PC-9 (cell line): ENCODE measurements around the gene SNX8.

Experiments
- EZH2 ChIP-seq: fragments of 200-600 bp; sonication (generic); IDR thresholded peaks from 2 replicates; pipeline ENCODE4 v1.8.0; 2017; ENCODE audit warnings: antibody characterized with exemption, low read depth
- TF ChIP-seq, protein P1 (sequence below): fragments of 200-600 bp; sonication (generic); conservative IDR thresholded peaks from 2 replicates; pipeline ENCODE4 v1.6.1; 2017; ENCODE audit warnings: mixed run types, antibody characterized with exemption, mild to moderate bottlenecking, moderate library complexity

DNA sequence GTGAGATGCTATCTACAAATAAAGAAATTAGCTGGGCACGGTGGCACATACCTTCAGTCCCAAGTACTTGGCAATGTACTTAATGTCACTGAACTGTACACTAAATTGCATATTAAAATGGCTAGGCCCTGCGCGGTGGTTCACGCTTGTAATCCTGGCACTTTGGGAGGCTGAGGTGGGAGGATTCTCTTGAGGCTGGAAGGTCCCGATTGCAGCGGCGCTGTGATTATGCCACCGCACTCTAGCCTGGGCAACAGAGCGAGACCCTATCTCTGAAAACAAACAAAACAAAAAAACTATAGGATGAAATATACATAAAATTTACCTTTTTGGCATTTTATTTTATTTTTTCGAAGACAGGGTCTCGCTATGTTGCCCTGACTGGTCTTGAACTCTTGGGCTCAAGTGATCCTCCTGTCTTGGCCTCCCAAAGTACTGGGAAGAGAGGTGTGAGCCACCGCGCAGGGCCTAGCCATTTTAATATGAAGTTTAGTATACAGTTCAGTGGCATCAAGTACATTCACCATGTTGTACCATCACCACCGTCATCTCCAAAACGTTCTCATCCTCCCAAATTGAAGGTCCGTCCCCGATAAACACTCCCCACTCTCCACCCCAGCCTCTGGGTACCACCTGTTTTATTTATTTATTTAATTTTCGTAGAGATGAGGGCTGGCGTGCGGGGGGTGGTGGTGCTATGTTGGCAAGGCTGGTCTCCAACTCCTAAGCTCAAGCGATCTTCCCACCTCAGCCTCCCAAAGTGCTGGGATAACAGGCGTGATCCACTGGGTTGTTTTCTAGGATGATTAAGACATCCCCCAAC, 39.1 kb upstream of the SNX8 start:
- TF ChIP-seq, protein P1, sequence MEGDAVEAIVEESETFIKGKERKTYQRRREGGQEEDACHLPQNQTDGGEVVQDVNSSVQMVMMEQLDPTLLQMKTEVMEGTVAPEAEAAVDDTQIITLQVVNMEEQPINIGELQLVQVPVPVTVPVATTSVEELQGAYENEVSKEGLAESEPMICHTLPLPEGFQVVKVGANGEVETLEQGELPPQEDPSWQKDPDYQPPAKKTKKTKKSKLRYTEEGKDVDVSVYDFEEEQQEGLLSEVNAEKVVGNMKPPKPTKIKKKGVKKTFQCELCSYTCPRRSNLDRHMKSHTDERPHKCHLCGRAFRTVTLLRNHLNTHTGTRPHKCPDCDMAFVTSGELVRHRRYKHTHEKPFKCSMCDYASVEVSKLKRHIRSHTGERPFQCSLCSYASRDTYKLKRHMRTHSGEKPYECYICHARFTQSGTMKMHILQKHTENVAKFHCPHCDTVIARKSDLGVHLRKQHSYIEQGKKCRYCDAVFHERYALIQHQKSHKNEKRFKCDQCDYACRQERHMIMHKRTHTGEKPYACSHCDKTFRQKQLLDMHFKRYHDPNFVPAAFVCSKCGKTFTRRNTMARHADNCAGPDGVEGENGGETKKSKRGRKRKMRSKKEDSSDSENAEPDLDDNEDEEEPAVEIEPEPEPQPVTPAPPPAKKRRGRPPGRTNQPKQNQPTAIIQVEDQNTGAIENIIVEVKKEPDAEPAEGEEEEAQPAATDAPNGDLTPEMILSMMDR: no peak
- TF ChIP-seq EZH2: no peak
